MM.1S (cell line): ENCODE results near the gene ZDHHC11B.
"Not testable (repeated sequence)": the region's sequence is repeated elsewhere in the genome, so short reads cannot be mapped to it uniquely, and the experiment has no call there.

Experiments
- DNase-seq: peaks from one replicate; pipeline ENCODE4 v3.0.0-alpha.2; 2015
- H2AFZ ChIP-seq: fragments of 300-600 bp; sonication (generic); 2 replicates; pipeline ENCODE4 v1.6.0; 2016; ENCODE audit warnings: antibody characterized with exemption, low read length
- H3F3A ChIP-seq: fragments of 300-600 bp; sonication (generic); 2 replicates; pipeline ENCODE4 v1.6.1; 2016; ENCODE audit warnings: mild to moderate bottlenecking, antibody characterized with exemption, low read length, moderate library complexity, mixed read lengths; ENCODE audit not compliant: insufficient read depth
- H3K27ac ChIP-seq: fragments of 300-600 bp; sonication (generic); 2 replicates; pipeline ENCODE4 v1.5.1; 2016; ENCODE audit warnings: mild to moderate bottlenecking, low read length
- H3K27me3 ChIP-seq: fragments of 300-600 bp; sonication (generic); replicated peaks from 2 replicates; pipeline ENCODE4 v1.6.0; 2016; ENCODE audit warnings: low read length; ENCODE audit not compliant: insufficient read depth
- H3K36me3 ChIP-seq: fragments of 300-600 bp; sonication (generic); replicated peaks from 2 replicates; pipeline ENCODE4 v1.6.1; 2016; ENCODE audit warnings: mild to moderate bottlenecking, low read length, mixed read lengths; ENCODE audit not compliant: insufficient read depth
- H3K4me1 ChIP-seq: fragments of 300-600 bp; sonication (generic); 2 replicates; pipeline ENCODE4 v1.6.1; 2016; ENCODE audit warnings: low read length, mixed read lengths
- H3K4me2 ChIP-seq: fragments of 300-600 bp; sonication (generic); 2 replicates; pipeline ENCODE4 v1.6.0; 2016; ENCODE audit warnings: low read depth, low read length
- H3K4me3 ChIP-seq: fragments of 300-600 bp; sonication (generic); 2 replicates; pipeline ENCODE4 v1.5.1; 2016; ENCODE audit warnings: low read length, mixed read lengths
- H3K79me2 ChIP-seq: fragments of 300-600 bp; sonication (generic); 2 replicates; pipeline ENCODE4 v1.6.1; 2016; ENCODE audit warnings: mixed run types, low read length, mixed read lengths
- H3K9ac ChIP-seq: fragments of 300-600 bp; sonication (generic); 2 replicates; pipeline ENCODE4 v1.6.1; 2016; ENCODE audit warnings: low read length, mixed read lengths
- H3K9me2 ChIP-seq: fragments of 300-600 bp; sonication (generic); replicated peaks from 2 replicates; pipeline ENCODE4 v1.6.1; 2016; ENCODE audit warnings: mild to moderate bottlenecking, low read length, mixed read lengths; ENCODE audit not compliant: insufficient read depth
- H3K9me3 ChIP-seq: fragments of 300-600 bp; sonication (generic); replicated peaks from 2 replicates; pipeline ENCODE4 v1.6.1; 2016; ENCODE audit warnings: mild to moderate bottlenecking, low read length, mixed read lengths; ENCODE audit not compliant: insufficient read depth
- H4K20me1 ChIP-seq: fragments of 300-600 bp; sonication (generic); 2 replicates; pipeline ENCODE4 v1.6.1; 2016; ENCODE audit warnings: mild to moderate bottlenecking, low read length, moderate library complexity, mixed read lengths; ENCODE audit not compliant: insufficient read depth
- CTCF ChIP-seq: fragments of 300-600 bp; sonication (generic); IDR thresholded peaks from 2 replicates; pipeline ENCODE4 v1.5.1; 2016; ENCODE audit warnings: antibody characterized with exemption, low read length, mixed read lengths
- EZH2 ChIP-seq: fragments of 300-600 bp; sonication (generic); optimal IDR thresholded peaks from 2 replicates; pipeline ENCODE3; 2017; ENCODE audit warnings: low read depth, mild to moderate bottlenecking, antibody characterized with exemption, low read length, mixed read lengths
- EZH2phosphoT487 ChIP-seq: fragments of 300-600 bp; sonication (generic); IDR thresholded peaks from 2 replicates; pipeline ENCODE4 v1.6.1; 2018; ENCODE audit warnings: antibody characterized with exemption, low read length

Gene ZDHHC11B

DNA sequence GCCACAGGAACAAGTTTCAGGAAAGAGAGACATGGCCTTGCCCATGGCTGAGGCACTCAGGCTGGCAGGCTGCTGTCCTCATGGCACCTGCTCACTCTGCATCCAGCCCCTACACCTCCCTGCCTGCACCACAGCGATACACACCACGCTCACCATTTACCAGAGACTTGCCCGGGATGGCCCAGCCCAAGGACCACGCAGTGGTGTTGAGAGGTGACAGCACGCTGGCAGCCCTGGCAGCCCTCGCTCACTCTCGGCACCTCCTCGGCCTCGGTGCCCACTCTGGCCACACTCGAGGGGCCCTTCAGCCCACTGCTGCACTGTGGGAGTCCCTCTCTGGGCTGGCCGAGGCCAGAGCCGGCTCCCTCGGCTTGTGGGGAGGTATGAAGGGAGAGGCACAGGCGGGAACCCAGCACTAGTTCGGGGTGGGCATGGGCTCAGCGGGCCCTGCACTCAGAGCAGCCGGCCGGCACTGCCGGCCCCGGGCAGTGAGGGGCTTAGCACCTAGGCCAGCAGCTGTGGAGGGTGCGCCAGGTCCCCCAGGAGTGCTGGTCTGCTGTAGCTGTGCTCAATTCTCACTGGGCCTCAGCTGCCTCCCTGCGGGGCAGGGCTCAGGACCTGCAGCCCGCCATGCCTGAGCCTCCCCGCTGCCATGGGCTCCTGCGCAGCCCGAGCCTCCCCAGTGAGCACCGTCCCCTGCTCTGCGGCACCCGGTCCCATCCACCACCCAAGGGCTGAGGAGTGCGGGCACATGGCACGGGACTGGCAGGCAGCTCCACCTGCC, 20.3 kb downstream of the ZDHHC11B start:
- H3K27ac ChIP-seq, result no peak overlapping the region
- no peaks in the 10 kb centered on the region for H3K36me3 ChIP-seq
- TF ChIP-seq EZH2phosphoT487 (no peak), CTCF (no peak), EZH2 (no peak)
- no peaks in the 10 kb centered on the region for H3K27me3 ChIP-seq
- no peak overlapping the region for H3K4me3 ChIP-seq
- DNase-seq, result no peak
- H3K9ac ChIP-seq, result no peak overlapping the region
- H3K4me1 ChIP-seq, result peaks cover 17% of the 10 kb centered on the region
- no peaks in the 10 kb centered on the region for H3K9me2 ChIP-seq
- H3K79me2 ChIP-seq, result no peaks in the 10 kb centered on the region
- no peak overlapping the region for H3K4me2 ChIP-seq
- no peaks in the 10 kb centered on the region for H3K9me3 ChIP-seq
- no peak overlapping the region for H2AFZ ChIP-seq
- peaks cover 9% of the 10 kb centered on the region; the same call in 1 of the 2 replicates for H3F3A ChIP-seq
- no peaks in the 10 kb centered on the region for H4K20me1 ChIP-seq

DNA sequence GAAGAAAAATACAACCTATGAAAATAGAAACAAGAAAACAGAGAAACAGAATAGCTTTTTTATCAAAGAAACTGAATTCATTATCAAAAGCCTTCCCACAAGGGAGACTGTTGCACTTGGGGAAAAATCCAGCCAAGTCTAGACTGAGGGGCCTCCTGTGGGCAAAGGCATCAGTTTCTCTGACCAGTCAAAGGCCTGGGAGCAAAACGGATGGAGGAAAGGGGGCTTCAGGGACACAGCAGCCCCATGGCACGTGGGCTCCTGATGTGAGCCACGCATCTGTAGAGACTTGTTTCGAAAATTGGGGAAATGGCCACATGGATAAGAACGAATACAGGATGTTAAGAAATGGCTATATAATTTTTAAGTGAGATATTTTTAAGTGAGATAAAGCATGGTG, 21.1 kb downstream of the ZDHHC11B start:
- Histone ChIP-seq H3K9me2 (no peaks in the 10 kb centered on the region), H2AFZ (no peak overlapping the region), H3K27ac (no peak overlapping the region), H3K36me3 (no peaks in the 10 kb centered on the region), H3F3A (peaks cover 9% of the 10 kb centered on the region; the same call in 1 of the 2 replicates), H4K20me1 (no peaks in the 10 kb centered on the region), H3K4me1 (peaks cover 17% of the 10 kb centered on the region), H3K4me3 (no peak overlapping the region), H3K4me2 (no peak overlapping the region), H3K79me2 (no peaks in the 10 kb centered on the region), H3K27me3 (no peaks in the 10 kb centered on the region), H3K9me3 (no peaks in the 10 kb centered on the region), H3K9ac (no peak overlapping the region)
- no peak for TF ChIP-seq EZH2
- no peak for DNase-seq

- not testable (repeated sequence) for H3K79me2 ChIP-seq, H3K36me3 ChIP-seq, H3F3A ChIP-seq, H3K9me3 ChIP-seq, H3K9ac ChIP-seq, DNase-seq, H3K27me3 ChIP-seq, H3K4me3 ChIP-seq, H3K4me2 ChIP-seq, H2AFZ ChIP-seq, H3K9me2 ChIP-seq, H4K20me1 ChIP-seq, H3K27ac ChIP-seq
- peaks cover 17% of the 10 kb centered on the region for H3K4me1 ChIP-seq
Observed at GRCh38 chr5:762996-763395, 21.5 kb downstream of the ZDHHC11B start.

DNA sequence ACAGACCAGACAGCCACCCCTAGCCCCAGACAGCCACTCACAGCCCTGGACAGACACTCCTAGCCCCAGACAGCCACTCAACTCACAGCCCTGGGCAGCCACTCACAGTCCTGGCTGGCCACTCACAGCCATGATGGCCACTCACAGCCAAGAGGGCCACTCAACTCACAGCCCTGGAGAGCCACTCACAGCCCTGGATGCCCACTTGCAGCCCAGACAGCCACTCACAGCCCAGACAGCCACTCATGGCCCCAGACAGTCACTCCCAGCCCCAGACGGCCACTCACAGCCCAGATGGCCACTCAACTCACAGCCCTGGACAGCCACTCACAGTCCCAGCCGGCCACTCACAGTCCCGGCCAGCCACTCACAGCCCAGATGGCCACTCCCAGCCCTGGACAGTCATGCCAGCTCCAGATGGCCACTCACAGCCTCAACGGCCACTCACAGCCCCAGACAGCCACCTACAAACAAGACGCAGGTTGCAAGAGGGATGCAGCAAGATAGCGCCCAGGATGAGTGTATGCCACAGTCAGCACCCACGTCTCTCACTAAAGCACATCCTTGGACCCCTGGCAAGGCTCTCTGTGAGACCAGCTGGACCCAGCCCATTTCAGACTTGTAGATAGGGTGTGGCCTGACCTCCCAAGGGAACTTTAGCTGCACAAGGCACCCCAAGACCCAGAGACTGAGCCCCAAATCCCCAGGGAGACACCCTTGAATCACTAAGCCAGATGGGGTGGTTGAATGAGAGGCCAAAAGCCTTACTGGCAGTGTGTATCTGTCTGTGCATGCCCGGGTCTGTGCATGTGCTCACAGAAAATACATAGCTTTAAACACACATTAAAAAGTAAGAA, 22.4 kb downstream of the ZDHHC11B start:
- Histone ChIP-seq H3K4me1 (peaks cover 17% of the 10 kb centered on the region), H3F3A (peaks cover 9% of the 10 kb centered on the region; the same call in 1 of the 2 replicates), H4K20me1 (no peaks in the 10 kb centered on the region), H3K9ac (no peak overlapping the region), H3K9me3 (no peaks in the 10 kb centered on the region), H3K4me2 (no peak overlapping the region), H3K27ac (no peak overlapping the region), H3K27me3 (no peaks in the 10 kb centered on the region), H3K79me2 (no peaks in the 10 kb centered on the region), H3K36me3 (no peaks in the 10 kb centered on the region), H3K4me3 (no peak overlapping the region), H3K9me2 (no peaks in the 10 kb centered on the region), H2AFZ (no peak overlapping the region)
- TF ChIP-seq EZH2, result no peak
- no peak for TF ChIP-seq CTCF
- TF ChIP-seq EZH2phosphoT487, result no peak
- no peak for DNase-seq
